Kidney capillary endothelial cell (primary cell): Measurements from ENCODE around the gene GNRHR.
A peak's percentile ranks its signal among the peaks of the same experiment; 100 is the strongest.
"Not testable (repeated sequence)": the region's sequence is repeated elsewhere in the genome, so short reads cannot be mapped to it uniquely, and the experiment has no call there.

ENCODE experiments used
- DNase-seq: peaks from one replicate; pipeline ENCODE4 v3.0.0-alpha.2; 2018; ENCODE audit warnings: low spot score

The GNRHR gene

GRCh38 chr4:67727124-67727850, 26.9 kb downstream of the GNRHR start:
- no peak for DNase-seq

- no peak for DNase-seq
Measured at GRCh38 chr4:67725981-67726380, 28.2 kb downstream of the GNRHR start.

GRCh38 chr4:67725132-67725531, 29.1 kb downstream of the GNRHR start:
- DNase-seq: no peak

- no peak for DNase-seq
Measured at GRCh38 chr4:67723949-67724348, 30.2 kb downstream of the GNRHR start.

- no peak for DNase-seq
Measured at GRCh38 chr4:67723341-67723740, 30.8 kb downstream of the GNRHR start.

- peak; percentile 70 for DNase-seq
Measured at GRCh38 chr4:67721770-67722597, 32.2 kb downstream of the GNRHR start.

- DNase-seq: no peak
Measured at GRCh38 chr4:67721315-67721769, 32.8 kb downstream of the GNRHR start.

- DNase-seq: no peak
Measured at GRCh38 chr4:67719953-67720617, 34.1 kb downstream of the GNRHR start.

GRCh38 chr4:67718848-67719247, 35.3 kb downstream of the GNRHR start:
- DNase-seq: no peak

GRCh38 chr4:67717586-67717985, 36.6 kb downstream of the GNRHR start:
- DNase-seq: no peak

GRCh38 chr4:67714955-67715354, 39.2 kb downstream of the GNRHR start:
- DNase-seq: no peak

GRCh38 chr4:67714248-67714583, 40.0 kb downstream of the GNRHR start:
- DNase-seq: no peak

- DNase-seq: peak; percentile 42
Measured at GRCh38 chr4:67713529-67714247, 40.5 kb downstream of the GNRHR start.

- no peak for DNase-seq
Measured at GRCh38 chr4:67712650-67713528, 41.3 kb downstream of the GNRHR start.

- DNase-seq: no peak
Measured at GRCh38 chr4:67712000-67712625, 42.1 kb downstream of the GNRHR start.

- DNase-seq: not testable (repeated sequence)
Measured at GRCh38 chr4:67706682-67707081, 47.5 kb downstream of the GNRHR start.

GRCh38 chr4:67704843-67705242, 49.3 kb downstream of the GNRHR start:
- DNase-seq: no peak

GRCh38 chr4:67702166-67702565, 52.0 kb downstream of the GNRHR start:
- DNase-seq: no peak

- no peak for DNase-seq
Measured at GRCh38 chr4:67701517-67701850, 52.7 kb downstream of the GNRHR start.

- peak; percentile 90 for DNase-seq
Measured at GRCh38 chr4:67700738-67701516, 53.3 kb downstream of the GNRHR start, which contains the start of gene UBA6. TSS of gene UBA6 (minus strand) at chr4:67701155. CDS start at chr4:67701119, 36 bp downstream.
